Activated T-cell treated with anti-CD3 and anti-CD28 coated beads for 24 hours (primary cell): ENCODE measurements around the gene TNS1.

ENCODE experiments used
- DNase-seq: peaks from one replicate; pipeline ENCODE4 v3.0.0-alpha.2; 2020; ENCODE audit warnings: low read depth

Gene TNS1

GRCh38 chr2:217929757-217930707, 72.8 kb downstream of the TNS1 start:
- no peak for DNase-seq

GRCh38 chr2:217929272-217929671, 73.5 kb downstream of the TNS1 start:
- no peak for DNase-seq

GRCh38 chr2:217928324-217929181, 74.2 kb downstream of the TNS1 start:
- DNase-seq: no peak

- DNase-seq: no peak
These were observed 75.0 kb downstream of the TNS1 start for GRCh38 chr2:217927601-217928323.

- no peak for DNase-seq
These were observed 76.0 kb downstream of the TNS1 start for GRCh38 chr2:217926801-217927200.

GRCh38 chr2:217924346-217924901, 78.4 kb downstream of the TNS1 start:
- DNase-seq: no peak

GRCh38 chr2:217923007-217923686, 79.6 kb downstream of the TNS1 start:
- DNase-seq: no peak

GRCh38 chr2:217922101-217923006, 80.4 kb downstream of the TNS1 start:
- no peak for DNase-seq

- no peak for DNase-seq
These were observed 81.8 kb downstream of the TNS1 start for GRCh38 chr2:217920879-217921603.

- DNase-seq: no peak
These were observed 82.9 kb downstream of the TNS1 start for GRCh38 chr2:217919781-217920351.

GRCh38 chr2:217919204-217919603, 83.6 kb downstream of the TNS1 start:
- DNase-seq: no peak

- no peak for DNase-seq
These were observed 84.3 kb downstream of the TNS1 start for GRCh38 chr2:217918308-217919024.

GRCh38 chr2:217916504-217917254, 86.1 kb downstream of the TNS1 start:
- DNase-seq: no peak

GRCh38 chr2:217915706-217916105, 87.1 kb downstream of the TNS1 start:
- DNase-seq: no peak

- no peak for DNase-seq
These were observed 87.9 kb downstream of the TNS1 start for GRCh38 chr2:217914878-217915277.

- no peak for DNase-seq
These were observed 88.7 kb downstream of the TNS1 start for GRCh38 chr2:217914078-217914477.

- DNase-seq: no peak
These were observed 89.4 kb downstream of the TNS1 start for GRCh38 chr2:217913436-217913835.
